Astrocyte (in vitro differentiated cells and primary cell): ENCODE results near the gene TRIAP1. TPM values are rescaled to one million over a fixed set of nuclear protein-coding genes. Genes with fewer than 3 reads are reported as not detected.

Experiments
- DNase-seq: peaks from one replicate; pipeline ENCODE4 v3.0.0-alpha.2; 2010; ENCODE audit warnings: low read depth
- FAIRE-seq: peaks from 2 replicates; lab custom pipeline; 2011; peaks lifted over from hg19 to GRCh38; lab: Jason Lieb, UNC
- H2AFZ ChIP-seq: 2 replicates; pipeline ENCODE4 v1.6.0; 2012; ENCODE audit warnings: low read depth, low read length, inconsistent platforms
- H3K27ac ChIP-seq: 2 replicates; pipeline ENCODE4 v1.5.1; 2011; ENCODE audit warnings: low read depth, low read length, inconsistent platforms
- H3K27me3 ChIP-seq: 2 replicates; pipeline ENCODE4 v1.6.0; 2011; ENCODE audit warnings: low read length, inconsistent platforms; ENCODE audit not compliant: insufficient read depth
- H3K36me3 ChIP-seq: 2 replicates; pipeline ENCODE4 v1.5.1; 2011; ENCODE audit warnings: low read length, inconsistent platforms; ENCODE audit not compliant: insufficient read depth
- H3K4me1 ChIP-seq: 2 replicates; pipeline ENCODE4 v1.5.1; 2011; ENCODE audit warnings: low read length, inconsistent platforms; ENCODE audit not compliant: insufficient read depth
- H3K4me2 ChIP-seq: 2 replicates; pipeline ENCODE4 v1.6.0; 2012; ENCODE audit warnings: low read length, inconsistent platforms
- H3K4me3 ChIP-seq: 2 replicates; pipeline ENCODE4 v1.5.1; 2011; ENCODE audit warnings: low read depth, mild to moderate bottlenecking, low read length, inconsistent platforms; ENCODE audit not compliant: insufficient read depth
- H3K79me2 ChIP-seq: 2 replicates; pipeline ENCODE4 v1.6.0; 2012; ENCODE audit warnings: mild to moderate bottlenecking, low read length, inconsistent platforms; ENCODE audit not compliant: insufficient read depth
- H3K9ac ChIP-seq: 2 replicates; pipeline ENCODE4 v1.6.0; 2012; ENCODE audit warnings: mild to moderate bottlenecking, low read length, inconsistent platforms
- H3K9me3 ChIP-seq: 2 replicates; pipeline ENCODE4 v1.5.1; 2012; ENCODE audit warnings: low read depth, mild to moderate bottlenecking, low read length, inconsistent platforms; ENCODE audit not compliant: insufficient read depth
- H4K20me1 ChIP-seq: 2 replicates; pipeline ENCODE4 v1.6.0; 2012; ENCODE audit warnings: low read length, inconsistent platforms; ENCODE audit not compliant: insufficient read depth
- H3K27ac Mint-ChIP-seq: one replicate; pipeline ENCODE4 v1.8.0; 2021; ENCODE audit warnings: mild to moderate bottlenecking, mixed read lengths; ENCODE audit not compliant: unreplicated experiment
- H3K27me3 Mint-ChIP-seq: one replicate; pipeline ENCODE4 v1.8.0; 2021; ENCODE audit warnings: low read depth, mixed read lengths; ENCODE audit not compliant: unreplicated experiment
- H3K36me3 Mint-ChIP-seq: one replicate; pipeline ENCODE4 v1.8.0; 2021; ENCODE audit warnings: low read depth, mixed read lengths; ENCODE audit not compliant: unreplicated experiment
- H3K4me1 Mint-ChIP-seq: one replicate; pipeline ENCODE4 v1.8.0; 2021; ENCODE audit warnings: low read depth, mixed read lengths; ENCODE audit not compliant: unreplicated experiment
- H3K4me3 Mint-ChIP-seq: one replicate; pipeline ENCODE4 v1.8.0; 2021; ENCODE audit warnings: mild to moderate bottlenecking, moderate library complexity, mixed read lengths; ENCODE audit not compliant: unreplicated experiment
- H3K9me3 Mint-ChIP-seq: one replicate; pipeline ENCODE4 v1.8.0; 2021; ENCODE audit warnings: mild to moderate bottlenecking, mixed read lengths; ENCODE audit not compliant: unreplicated experiment
- EZH2 ChIP-seq: IDR thresholded peaks from 2 replicates; pipeline ENCODE4 v1.6.1; 2012; ENCODE audit warnings: mild to moderate bottlenecking, low read length, inconsistent platforms; ENCODE audit not compliant: insufficient read depth
- total RNA-seq: library from RNA; stranded (reverse); gene quantifications from 2 replicates; pipeline ENCODE4 v1.2.1, GENCODE V29; 2021
- TF ChIP-seq, protein P1 (sequence below): IDR thresholded peaks from 2 replicates; pipeline ENCODE4 v1.5.1; 2011; ENCODE audit warnings: low read depth, mild to moderate bottlenecking, inconsistent platforms, low read length, moderate library complexity; ENCODE audit not compliant: insufficient read depth

TRIAP1 gene
- total RNA-seq, 1 donor from 2014 or later = 54.0 TPM

- Mint-ChIP-seq H3K27ac (peak overlapping the region; percentile 94), H3K4me1 (peaks cover 29% of the 10 kb centered on the region), H3K36me3 (peaks cover 9% of the 10 kb centered on the region), H3K27me3 (no peaks in the 10 kb centered on the region), H3K9me3 (no peaks in the 10 kb centered on the region), H3K4me3 (peak overlapping the region; percentile 96)
- Histone ChIP-seq H4K20me1 (peaks cover 60% of the 10 kb centered on the region), H3K36me3 (peaks cover 20% of the 10 kb centered on the region), H3K4me3 (peak overlapping the region; percentile 81), H3K27me3 (no peaks in the 10 kb centered on the region), H3K9ac (peak overlapping the region; percentile 90), H3K27ac (peak overlapping the region; percentile 83), H3K4me2 (peak overlapping the region; percentile 86), H2AFZ (peak overlapping the region; percentile 94), H3K4me1 (peaks cover 9% of the 10 kb centered on the region), H3K9me3 (no peaks in the 10 kb centered on the region), H3K79me2 (peaks cover 78% of the 10 kb centered on the region)
- no peak for FAIRE-seq
- TF ChIP-seq, protein P1, sequence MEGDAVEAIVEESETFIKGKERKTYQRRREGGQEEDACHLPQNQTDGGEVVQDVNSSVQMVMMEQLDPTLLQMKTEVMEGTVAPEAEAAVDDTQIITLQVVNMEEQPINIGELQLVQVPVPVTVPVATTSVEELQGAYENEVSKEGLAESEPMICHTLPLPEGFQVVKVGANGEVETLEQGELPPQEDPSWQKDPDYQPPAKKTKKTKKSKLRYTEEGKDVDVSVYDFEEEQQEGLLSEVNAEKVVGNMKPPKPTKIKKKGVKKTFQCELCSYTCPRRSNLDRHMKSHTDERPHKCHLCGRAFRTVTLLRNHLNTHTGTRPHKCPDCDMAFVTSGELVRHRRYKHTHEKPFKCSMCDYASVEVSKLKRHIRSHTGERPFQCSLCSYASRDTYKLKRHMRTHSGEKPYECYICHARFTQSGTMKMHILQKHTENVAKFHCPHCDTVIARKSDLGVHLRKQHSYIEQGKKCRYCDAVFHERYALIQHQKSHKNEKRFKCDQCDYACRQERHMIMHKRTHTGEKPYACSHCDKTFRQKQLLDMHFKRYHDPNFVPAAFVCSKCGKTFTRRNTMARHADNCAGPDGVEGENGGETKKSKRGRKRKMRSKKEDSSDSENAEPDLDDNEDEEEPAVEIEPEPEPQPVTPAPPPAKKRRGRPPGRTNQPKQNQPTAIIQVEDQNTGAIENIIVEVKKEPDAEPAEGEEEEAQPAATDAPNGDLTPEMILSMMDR = no peak
- no peak for TF ChIP-seq EZH2
- no peak for DNase-seq
Measured at GRCh38 chr12:120468821-120469449, 22.8 kb upstream of the TRIAP1 start.

DNA sequence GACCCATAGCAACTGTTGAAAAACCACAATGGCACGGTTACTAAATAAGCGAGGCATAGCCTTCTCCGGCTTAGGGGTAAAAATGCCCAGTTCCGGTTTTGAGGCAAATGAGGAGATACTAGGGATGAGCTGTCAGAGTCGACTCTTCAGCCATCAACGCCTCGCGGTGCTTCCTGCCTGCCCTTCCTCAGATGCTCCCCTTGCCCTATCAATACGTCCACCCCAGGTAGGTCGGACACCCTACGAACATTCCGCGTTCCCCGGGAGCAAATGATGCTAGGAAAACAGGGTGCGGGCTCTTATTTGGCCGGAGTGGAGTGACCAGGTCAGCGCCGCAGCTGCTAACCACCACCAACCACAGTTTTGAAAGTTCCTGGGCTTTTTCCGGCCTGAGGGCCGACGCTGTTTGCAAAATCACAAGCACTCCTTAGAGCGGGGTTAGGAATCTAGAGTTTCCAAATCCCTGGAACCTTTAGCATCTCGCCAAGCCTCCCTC is 22.2 kb upstream of the TRIAP1 start:
- Mint-ChIP-seq H3K27me3 (no peaks in the 10 kb centered on the region), H3K27ac (peak overlapping the region; percentile 94), H3K9me3 (no peaks in the 10 kb centered on the region), H3K36me3 (peaks cover 9% of the 10 kb centered on the region), H3K4me1 (peaks cover 27% of the 10 kb centered on the region), H3K4me3 (peak overlapping the region; percentile 96)
- no peak overlapping the region for H2AFZ ChIP-seq
- H3K4me3 ChIP-seq = peak overlapping the region; percentile 81
- DNase-seq (peak; percentile 51), FAIRE-seq (no peak)
- no peaks in the 10 kb centered on the region for H3K9me3 ChIP-seq
- H3K9ac ChIP-seq = peak overlapping the region; percentile 90
- peaks cover 9% of the 10 kb centered on the region for H3K4me1 ChIP-seq
- H3K79me2 ChIP-seq = peaks cover 84% of the 10 kb centered on the region
- peaks cover 66% of the 10 kb centered on the region for H4K20me1 ChIP-seq
- peaks cover 26% of the 10 kb centered on the region for H3K36me3 ChIP-seq
- peak overlapping the region; percentile 86 for H3K4me2 ChIP-seq
- H3K27ac ChIP-seq = peak overlapping the region; percentile 83
- no peaks in the 10 kb centered on the region for H3K27me3 ChIP-seq
- TF ChIP-seq, protein P1 = no peak
- no peak for TF ChIP-seq EZH2

DNA sequence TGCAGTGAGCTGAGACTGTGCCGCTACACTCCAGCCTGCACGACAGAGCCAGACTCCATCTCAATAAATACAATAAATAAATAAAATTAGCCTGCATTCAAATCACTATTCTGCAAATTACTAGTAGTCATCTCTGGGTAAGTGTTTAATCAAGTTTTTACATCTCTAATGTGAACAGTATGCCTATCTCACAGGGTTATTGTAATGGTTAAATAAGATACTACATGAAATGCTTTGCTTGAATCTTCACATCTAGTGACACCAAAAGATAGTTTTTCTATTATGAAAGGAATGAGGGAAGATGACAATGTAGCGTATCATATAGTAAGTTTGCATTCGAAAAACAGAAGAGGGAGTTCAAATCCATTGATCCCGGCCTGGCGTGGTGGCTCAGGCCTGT is 21.3 kb upstream of the TRIAP1 start:
- TF ChIP-seq, protein P1 = no peak
- TF ChIP-seq EZH2 = no peak
- H3K27me3 Mint-ChIP-seq = no peaks in the 10 kb centered on the region
- Histone ChIP-seq H3K36me3 (peaks cover 35% of the 10 kb centered on the region), H4K20me1 (peaks cover 65% of the 10 kb centered on the region), H3K4me1 (peaks cover 9% of the 10 kb centered on the region), H3K4me3 (no peak overlapping the region), H3K79me2 (peaks cover 82% of the 10 kb centered on the region), H3K27me3 (no peaks in the 10 kb centered on the region), H3K9ac (no peak overlapping the region), H2AFZ (no peak overlapping the region), H3K4me2 (peak overlapping the region; percentile 86), H3K9me3 (no peaks in the 10 kb centered on the region), H3K27ac (no peak overlapping the region)
- peaks cover 25% of the 10 kb centered on the region for H3K4me1 Mint-ChIP-seq
- peaks cover 9% of the 10 kb centered on the region for H3K36me3 Mint-ChIP-seq
- H3K9me3 Mint-ChIP-seq = no peaks in the 10 kb centered on the region
- DNase-seq (no peak), FAIRE-seq (no peak)
- H3K4me3 Mint-ChIP-seq = peak overlapping the region; percentile 96
- no peak overlapping the region for H3K27ac Mint-ChIP-seq
